Upper lobe of left lung (tissue), 4 donors: ENCODE data around the gene PRIMPOL.

Experiments
- EP300 ChIP-seq, 4 donors: sonication (generic); formaldehyde crosslinking; IDR thresholded peaks; one replicate each; pipeline ENCODE4 v1.5.1; 2017; ENCODE audit warnings: antibody characterized with exemption in 4 of 4, control low read depth in 2 of 4
- POLR2A ChIP-seq, 4 donors: fragments of 450-650 bp; IDR thresholded peaks; one replicate each; pipeline ENCODE4 v1.5.1; 2016 to 2017; ENCODE audit warnings: antibody characterized with exemption in 4 of 4, mild to moderate bottlenecking in 2 of 4
- TF ChIP-seq, protein P1 (sequence below), 6 experiments: fragments of 450-650 bp in 4 of 6; fragments of 200-600 bp in 2 of 6; sonication (generic) in 2 of 6; IDR thresholded peaks; one replicate each; pipeline ENCODE4 v1.5.1; 2016 to 2019; ENCODE audit warnings: antibody characterized with exemption in 6 of 6

DNA sequence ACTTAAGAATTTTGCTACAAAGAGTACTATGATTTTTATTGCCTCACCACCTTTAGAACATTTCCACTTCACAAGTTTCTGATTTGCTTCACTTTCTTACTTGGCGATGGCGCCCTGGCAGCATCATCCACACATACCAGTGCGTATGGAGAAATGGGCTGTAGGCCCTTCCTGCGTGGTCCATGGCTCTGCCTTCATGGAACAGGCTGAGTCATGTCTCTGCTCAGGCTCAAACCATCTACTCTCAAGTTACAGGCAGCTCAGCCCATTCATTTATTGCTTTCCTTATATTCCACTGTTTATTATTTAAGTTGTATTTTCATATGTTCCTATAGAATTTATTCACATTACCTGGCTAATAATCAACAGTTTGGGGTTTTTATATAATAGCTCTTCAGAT lies 21.4 kb upstream of the PRIMPOL start:
- TF ChIP-seq POLR2A (IDR thresholded peaks at IDR 0.05) (no peak), EP300 (IDR thresholded peaks at IDR 0.05) (no peak)
- TF ChIP-seq, protein P1, sequence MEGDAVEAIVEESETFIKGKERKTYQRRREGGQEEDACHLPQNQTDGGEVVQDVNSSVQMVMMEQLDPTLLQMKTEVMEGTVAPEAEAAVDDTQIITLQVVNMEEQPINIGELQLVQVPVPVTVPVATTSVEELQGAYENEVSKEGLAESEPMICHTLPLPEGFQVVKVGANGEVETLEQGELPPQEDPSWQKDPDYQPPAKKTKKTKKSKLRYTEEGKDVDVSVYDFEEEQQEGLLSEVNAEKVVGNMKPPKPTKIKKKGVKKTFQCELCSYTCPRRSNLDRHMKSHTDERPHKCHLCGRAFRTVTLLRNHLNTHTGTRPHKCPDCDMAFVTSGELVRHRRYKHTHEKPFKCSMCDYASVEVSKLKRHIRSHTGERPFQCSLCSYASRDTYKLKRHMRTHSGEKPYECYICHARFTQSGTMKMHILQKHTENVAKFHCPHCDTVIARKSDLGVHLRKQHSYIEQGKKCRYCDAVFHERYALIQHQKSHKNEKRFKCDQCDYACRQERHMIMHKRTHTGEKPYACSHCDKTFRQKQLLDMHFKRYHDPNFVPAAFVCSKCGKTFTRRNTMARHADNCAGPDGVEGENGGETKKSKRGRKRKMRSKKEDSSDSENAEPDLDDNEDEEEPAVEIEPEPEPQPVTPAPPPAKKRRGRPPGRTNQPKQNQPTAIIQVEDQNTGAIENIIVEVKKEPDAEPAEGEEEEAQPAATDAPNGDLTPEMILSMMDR (IDR thresholded peaks at IDR 0.05): no peak
